B cell (primary cell): ENCODE measurements around the gene WDR27.

Source experiments
- CTCF ChIP-seq: fragments of 200-600 bp; IDR thresholded peaks from one replicate; pipeline ENCODE4 v1.8.0; 2022; ENCODE audit warnings: antibody characterized with exemption, mild to moderate bottlenecking
- EZH2 ChIP-seq: IDR thresholded peaks from 2 replicates; pipeline ENCODE4 v1.6.1; 2012; ENCODE audit warnings: borderline replicate concordance, low read depth, mild to moderate bottlenecking, moderate library complexity, low read length; ENCODE audit not compliant: insufficient read depth, poor library complexity, severe bottlenecking

- no peak for TF ChIP-seq CTCF
- no peak for TF ChIP-seq EZH2
Observed at GRCh38 chr6:169639653-169640278, 62.1 kb downstream of the WDR27 start.
